ENCODE data around the gene GNRHR.

GNRHR gene

GRCh38 chr4:67700116-67700737 lies 54.0 kb downstream of the GNRHR start:
- FAIRE-seq: no peak

- no peak for FAIRE-seq
Measured at GRCh38 chr4:67699603-67700002, 54.6 kb downstream of the GNRHR start.

- FAIRE-seq: no peak
Measured at GRCh38 chr4:67697860-67698687, 56.1 kb downstream of the GNRHR start.

- peak; percentile 85 for FAIRE-seq
Measured at GRCh38 chr4:67696061-67696460, 58.1 kb downstream of the GNRHR start.

- no peak for FAIRE-seq
Measured at GRCh38 chr4:67694662-67695061, 59.5 kb downstream of the GNRHR start.

GRCh38 chr4:67691328-67691727 lies 62.9 kb downstream of the GNRHR start:
- FAIRE-seq: no peak
